GM19452 (cell line): ENCODE data around the gene ADAMTS8.
A peak's percentile ranks its signal among the peaks of the same experiment; 100 is the strongest.
"Not testable (repeated sequence)": the region's sequence is repeated elsewhere in the genome, so short reads cannot be mapped to it uniquely, and the experiment has no call there.

Experiments used
- ATAC-seq: cut with Tn5 transposase; IDR thresholded peaks from one replicate; pipeline ENCODE4 v1.9.1; 2021; ENCODE audit not compliant: unreplicated experiment

The ADAMTS8 gene

DNA sequence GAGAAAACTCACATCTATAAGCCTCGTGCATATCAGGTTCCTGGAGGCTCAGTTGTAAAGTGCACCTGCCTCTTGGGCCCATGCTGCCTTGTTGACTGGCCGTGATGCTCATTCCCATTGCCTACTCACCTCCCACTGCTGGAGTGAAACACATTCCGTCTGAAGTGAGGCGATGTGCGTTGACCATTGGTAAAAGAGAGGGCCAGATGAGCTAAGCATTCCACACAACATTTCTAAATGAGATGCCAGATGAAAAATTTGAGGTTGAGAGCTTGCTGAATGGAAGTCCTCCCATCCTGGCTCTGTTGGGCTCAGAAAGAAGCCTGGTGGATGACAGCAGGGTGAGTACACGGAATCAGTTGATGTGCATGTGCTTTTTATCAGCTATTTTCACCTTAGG, 11.5 kb upstream of the ADAMTS8 start:
- ATAC-seq, result no peak

DNA sequence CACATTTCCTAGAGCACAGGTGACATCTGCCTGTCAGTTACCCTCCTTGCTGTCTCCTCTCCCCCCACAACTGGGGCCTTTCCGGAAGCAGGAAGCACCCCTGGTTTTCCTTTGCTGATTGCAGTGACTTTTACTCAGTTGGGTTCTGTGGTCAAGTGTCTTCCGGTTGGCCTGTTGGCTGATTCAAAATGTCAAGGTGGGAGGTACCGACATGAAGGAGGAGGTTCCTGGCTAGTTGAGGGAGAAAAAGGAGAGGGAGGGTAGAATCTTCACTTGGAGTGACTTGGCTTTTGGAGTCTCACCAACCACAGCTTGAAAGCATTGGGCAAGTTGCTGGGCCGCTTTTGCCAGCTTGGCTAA, 10.7 kb upstream of the ADAMTS8 start:
- peak; percentile 39 for ATAC-seq

DNA sequence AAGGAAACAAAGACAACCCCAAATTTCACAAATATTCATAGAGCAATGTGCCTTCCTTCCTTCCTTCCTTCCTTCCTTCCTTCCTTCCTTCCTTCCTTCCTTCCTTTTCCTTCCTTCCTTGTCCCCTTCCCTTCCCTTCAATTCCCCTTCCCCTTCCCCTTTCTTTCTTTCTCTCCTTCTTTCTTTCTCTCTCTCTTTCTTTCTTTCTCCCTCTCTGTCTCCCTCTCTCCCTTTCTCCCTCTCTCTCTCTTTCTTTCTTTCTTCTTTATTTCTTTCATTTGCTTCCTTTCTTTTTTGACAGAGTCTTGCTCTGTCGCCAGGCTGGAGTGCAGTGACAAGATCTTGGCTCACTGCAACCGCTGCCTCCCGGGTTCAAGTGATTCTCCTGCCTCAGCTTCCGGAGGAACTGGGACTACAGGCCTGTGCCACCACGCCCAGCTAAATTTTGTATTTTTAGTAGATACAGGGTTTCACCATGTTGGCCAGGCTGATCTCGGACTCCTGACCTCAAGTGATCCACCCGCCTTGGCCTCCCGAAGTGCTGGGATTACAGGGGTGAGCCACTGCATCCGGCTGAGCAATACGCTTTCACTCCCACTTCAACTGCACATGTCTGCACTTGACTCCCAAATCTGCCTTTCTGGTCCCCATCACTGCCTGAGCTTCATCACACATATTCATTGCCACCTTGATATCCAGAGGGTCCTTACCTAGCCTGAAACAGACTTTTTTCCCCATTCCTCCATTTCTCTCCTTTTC, 10.2 kb upstream of the ADAMTS8 start:
- not testable (repeated sequence) for ATAC-seq

DNA sequence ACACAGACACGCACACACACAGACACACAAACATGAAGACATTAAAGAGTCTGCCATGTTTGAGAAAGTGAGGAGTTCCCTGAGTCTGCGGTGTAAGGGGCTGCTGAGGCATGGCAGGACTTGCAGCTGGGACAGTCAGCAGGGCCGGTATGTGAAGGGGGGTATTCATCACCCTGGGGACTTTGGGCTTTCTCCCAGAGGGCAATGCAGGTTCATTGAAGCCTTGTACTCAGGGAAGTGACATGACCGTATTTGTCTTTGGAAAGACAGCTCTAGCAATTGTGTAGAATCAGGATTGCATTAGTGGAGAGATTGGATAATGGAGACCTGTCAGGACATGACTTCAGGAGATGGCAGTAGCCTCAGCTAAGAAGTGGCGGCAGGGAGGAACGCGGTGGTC, 9.4 kb upstream of the ADAMTS8 start:
- no peak for ATAC-seq

DNA sequence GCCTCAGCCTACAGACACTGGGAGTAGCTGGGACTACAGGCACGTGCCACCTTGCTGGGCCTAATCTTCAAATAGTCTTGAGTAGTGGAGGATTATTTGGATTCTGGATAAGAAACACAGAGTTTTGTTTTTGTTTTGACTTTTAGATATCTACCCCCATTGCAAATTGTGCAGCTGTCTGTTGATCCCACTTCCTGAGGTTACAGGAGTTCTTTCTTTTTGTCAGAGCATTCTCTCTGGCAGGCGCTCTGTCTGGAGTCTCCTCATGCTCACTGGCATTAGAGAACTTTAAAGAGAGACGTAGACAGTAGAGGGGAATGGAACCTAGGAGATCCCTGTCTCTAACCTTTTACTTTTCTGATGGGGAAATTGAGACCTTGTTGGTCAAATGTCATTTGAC, 7.8 kb upstream of the ADAMTS8 start:
- no peak for ATAC-seq

DNA sequence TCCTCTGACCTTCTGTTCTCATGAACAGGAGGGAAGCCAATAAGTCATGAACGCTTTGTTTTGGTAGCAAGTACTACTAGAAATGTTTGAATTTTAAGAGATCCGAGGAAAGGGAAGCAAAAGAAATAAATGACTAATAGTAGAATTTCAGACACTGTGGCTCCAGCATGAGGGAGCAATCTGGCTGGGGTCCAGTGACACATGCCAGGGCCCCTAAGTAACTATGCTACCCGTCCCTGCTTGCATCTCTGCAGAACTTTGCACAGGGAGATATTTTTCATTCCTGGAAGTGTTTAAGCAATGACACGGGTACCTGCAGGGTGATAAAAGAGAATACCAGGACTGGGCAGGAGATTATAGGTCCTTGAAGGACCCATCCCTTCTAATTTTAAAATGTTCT, 7.3 kb upstream of the ADAMTS8 start:
- ATAC-seq, result no peak

DNA sequence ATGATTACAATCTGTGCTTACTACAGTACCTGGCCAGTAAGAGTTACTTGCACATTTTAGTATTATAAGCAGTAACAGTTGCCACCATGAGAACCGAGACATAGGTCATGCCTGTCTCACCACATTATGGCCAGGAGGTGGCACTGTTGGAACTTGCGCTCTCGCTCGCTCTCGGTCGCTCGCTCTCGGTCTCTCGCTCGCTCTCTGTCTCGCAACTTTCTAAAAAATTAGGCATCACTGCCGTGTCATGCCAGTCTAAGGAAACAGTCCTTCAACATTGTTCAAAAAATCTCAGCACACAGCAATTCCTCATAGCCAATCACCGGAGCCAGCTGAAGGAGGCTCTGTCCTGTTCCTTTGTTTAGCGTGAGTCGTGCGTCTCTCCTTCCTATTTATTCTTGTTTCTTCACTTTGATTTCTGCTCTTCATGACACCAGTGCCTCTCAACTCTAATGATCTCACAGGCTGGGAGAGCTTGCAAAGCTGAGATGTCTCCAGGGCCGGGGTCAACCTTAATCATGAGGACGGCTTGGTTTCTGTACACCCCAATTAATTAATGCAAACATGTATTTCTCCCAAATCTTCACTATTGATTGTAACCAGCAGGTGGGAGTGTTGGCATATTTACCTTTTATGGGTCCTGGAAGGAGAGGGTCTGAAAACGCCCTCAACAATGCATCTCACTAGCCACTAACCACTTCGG, 6.3 kb upstream of the ADAMTS8 start:
- ATAC-seq, result peak; percentile 88

DNA sequence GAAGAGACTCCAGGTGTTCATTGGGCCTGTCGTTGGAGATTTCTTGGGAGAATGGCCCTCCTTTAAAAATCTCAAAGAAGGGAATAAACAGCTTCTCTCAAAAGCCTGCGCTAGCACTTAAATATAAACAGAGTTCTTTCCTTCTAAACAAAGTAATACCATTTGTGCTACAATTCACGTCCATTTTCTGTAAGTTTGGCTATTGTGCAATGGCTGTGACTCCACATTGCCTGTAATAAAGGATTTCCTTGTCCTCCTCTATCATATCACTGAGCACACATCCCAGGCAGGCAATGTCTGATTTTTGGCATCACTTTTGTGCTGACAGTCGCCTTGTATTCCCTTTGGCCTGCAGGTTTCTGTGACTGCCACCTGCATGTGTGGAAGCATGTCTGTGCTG, 4.9 kb upstream of the ADAMTS8 start:
- no peak for ATAC-seq

DNA sequence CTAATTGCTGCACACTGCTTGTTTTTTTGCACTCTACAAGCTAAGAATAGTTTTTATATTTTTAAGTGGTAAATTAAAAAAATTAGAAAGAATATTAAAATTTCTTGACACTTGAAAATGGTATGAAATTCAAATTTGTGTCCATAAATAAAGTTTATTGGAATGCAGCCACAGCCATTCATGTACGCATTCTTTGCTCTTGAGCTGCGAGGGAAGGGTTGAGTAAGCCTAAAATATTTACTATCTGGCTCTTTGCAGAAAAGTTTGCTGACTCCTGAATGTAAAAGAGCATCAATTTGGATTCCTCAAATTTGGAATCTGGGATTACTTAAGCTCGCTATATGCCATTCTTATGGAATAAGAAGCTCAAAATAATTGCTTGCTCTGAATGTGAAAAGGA, 3.4 kb upstream of the ADAMTS8 start:
- no peak for ATAC-seq

DNA sequence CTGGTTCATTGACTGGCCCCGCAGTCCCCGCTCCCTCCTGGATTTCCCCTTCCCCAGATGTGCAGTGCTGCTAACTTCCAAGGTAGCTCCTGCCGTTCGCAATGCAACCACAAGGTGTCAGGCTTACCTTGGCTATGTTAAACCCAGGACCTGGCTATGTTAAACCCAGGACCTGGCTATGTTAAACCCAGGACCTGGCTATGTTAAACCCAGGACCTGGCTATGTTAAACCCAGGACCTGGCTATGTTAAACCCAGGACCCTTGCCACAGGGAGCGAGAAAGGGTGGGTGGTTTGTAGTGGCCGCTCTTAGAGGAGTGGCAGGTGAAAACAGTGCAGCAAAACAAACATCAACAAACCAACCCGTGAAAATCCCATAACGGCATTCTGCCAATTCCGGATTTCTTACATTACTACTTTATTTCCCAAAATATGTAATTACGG, 2.9 kb upstream of the ADAMTS8 start:
- ATAC-seq, result no peak

DNA sequence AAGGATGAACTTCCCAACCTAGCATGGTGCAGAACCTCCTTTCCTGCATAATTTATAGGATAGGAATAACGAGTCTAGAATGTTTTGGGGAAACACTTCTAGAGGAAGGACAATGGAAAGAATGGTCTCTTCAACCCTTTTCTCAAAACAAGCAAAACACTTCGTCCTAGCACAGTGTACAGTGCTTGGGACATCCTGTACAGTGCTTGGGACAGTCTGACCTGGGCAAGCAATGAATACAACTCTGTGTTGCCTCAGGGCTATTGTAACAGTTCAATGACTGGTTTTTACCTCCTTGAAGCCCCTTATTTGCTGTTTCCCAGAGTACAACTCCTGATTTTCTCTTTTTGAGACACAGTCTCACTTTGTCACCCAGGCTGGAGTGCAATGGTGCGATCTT, 1.6 kb upstream of the ADAMTS8 start:
- ATAC-seq, result no peak

DNA sequence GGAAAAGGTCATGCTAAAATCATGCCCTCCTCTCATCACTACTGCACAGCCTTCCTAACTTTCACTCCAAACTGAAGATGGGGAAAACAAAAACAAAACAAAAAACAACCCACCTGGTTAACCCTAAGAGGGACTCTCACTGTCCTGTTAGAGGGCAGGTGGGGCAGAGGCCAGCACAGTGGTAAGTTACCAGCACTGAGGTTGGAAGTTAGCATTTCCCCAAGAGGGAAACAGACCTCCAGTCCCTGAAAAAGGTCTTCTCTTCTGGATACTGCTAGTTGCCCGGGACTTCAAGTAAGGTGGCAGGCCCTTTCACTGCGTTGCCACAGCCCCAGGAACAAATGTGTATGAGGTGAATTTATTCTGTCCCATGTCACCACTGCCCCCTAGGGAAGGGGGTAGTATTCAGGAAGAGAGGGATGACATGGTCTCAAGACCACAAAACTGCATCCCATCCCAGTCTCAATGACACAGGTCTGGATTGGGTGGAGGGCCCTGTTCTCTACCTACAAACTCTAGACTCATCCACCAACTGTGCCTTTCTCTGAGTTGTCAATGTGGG, 792 bp upstream of the ADAMTS8 start:
- ATAC-seq, result no peak

DNA sequence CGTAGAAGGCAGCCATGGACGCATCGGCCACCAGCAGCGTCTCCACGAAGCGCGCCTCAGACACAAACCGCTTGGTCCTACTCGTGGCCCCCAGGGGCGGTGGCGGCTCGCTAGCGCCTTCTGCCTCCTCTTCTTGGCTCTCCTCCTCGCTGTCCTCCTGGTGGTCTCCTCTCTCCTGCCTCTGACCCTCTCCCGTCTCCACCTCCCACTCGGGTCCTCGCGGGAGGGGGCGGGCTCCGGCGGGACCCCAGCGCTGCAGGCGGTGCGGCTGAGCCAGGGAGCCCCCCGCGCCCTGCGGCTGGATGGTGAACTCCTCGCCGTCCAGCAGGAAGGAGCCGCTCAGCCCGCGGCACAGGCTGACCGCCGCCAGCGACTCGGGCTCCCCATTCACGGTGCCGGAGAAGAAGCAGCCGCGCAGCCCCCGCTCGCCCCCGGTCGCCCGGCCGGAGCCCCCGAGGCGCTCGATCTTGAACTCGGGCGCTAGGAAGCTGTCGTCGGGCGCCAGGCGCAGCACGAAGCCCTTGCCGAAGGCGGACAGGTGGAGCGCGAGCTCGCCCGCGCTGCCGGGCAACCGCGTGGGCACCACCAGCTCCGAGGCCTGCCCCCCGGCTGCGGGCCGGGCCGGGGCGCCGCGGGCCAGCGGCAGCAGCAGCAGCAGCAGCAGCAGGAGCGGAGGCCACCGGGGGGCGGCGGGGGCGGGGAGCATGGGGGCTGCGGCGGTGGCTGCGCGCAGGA, 661 bp downstream of the ADAMTS8 start:
- no peak for ATAC-seq

DNA sequence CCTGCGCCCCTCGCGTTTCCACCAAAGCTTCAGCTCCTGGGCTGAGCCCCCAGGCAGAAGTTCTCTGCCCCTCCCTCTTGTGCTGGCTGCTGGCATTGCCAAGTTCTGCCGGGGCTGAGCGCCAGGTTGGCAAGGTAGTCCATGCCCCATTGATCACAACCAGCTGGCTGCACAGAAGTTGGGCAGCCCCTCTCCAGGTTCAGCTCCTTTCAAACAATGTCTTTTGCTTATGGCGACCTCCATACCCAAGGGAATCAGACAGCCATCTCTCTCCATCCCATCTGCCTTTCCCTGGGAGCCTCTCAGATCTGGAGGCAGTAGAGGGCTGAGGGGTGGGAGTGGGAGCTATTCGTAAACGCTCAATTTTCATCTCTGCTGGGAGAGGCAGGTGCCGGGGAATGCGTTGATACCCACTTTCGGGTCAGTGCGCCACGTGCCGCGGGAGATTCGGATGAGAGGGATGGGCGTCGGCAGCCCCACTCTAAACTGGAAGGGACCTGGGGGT, 1.5 kb downstream of the ADAMTS8 start:
- ATAC-seq, result no peak

DNA sequence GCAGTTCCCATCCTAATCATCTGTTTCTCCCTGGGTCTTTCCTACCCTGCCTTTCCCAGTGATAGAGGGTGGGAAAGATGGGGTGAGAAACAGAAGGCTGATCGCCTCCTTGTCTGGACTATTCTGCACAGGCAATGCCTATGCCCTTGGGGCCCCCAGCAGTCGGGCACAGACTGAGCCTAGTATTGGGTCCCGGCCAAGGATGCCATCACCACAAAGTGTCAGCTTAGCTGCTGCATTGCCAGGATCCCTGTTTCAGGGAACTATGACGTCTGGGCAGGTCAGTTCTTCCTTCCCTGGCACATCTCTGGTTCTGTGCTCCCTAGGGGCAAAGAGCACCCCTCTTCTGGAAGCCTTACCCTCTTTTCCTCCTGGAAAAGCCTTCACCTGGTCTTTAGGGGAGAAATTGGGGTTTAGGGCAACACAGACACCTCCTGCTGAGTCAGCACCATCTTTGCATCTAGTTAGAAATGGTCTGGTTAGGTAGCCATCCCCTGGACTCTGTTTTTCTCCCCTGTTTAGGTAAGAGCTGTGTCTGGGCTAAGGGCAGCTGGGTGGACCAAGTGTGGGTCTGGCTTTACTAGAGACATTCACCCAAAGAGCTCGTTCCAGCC, 2.1 kb downstream of the ADAMTS8 start:
- no peak for ATAC-seq

DNA sequence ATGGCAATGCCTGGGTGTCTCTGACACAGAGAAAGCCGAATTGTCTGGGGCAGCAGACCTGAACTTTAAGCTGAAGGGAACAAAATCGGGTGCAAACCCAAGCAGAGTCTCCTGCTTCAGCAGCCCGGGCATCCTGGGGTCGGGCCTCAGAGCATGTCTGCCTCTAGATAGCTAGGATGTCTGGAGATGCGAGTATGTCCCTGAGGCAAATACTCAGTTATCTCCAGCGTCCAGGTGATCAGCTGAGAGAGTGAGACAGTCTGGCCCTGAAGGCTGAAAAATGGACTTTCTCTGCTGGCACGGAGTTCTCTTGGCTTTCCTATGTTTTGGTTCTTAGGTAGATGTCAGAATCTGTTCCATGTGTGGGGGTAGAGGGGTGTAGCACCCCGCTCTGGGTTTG, 3.3 kb downstream of the ADAMTS8 start:
- no peak for ATAC-seq

DNA sequence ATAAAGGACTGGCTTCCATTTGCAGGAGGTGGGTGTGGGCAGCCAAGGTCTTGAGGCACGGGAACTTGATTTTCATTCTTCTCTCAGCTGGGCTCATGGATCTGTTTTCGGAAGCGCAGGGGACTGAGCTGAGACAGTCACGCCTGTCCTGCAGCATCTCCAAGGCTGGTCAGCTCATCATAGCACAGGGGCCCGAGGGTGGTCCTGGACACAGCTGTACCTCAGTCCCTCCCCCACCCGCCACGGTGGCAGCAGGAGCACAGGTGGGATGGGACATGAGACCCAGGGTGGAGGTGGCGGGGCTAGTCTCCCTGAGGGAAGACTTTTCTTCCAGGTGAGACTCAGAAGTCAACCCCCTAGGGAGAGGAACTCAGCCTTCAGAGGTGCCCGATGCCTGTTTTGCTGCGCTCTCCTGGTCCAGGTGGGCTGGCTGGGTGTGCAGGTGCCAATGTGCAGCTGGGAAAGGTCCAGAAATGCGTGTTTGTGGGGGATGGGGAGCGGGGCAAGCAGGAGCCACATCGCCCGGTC, 3.7 kb downstream of the ADAMTS8 start:
- no peak for ATAC-seq

DNA sequence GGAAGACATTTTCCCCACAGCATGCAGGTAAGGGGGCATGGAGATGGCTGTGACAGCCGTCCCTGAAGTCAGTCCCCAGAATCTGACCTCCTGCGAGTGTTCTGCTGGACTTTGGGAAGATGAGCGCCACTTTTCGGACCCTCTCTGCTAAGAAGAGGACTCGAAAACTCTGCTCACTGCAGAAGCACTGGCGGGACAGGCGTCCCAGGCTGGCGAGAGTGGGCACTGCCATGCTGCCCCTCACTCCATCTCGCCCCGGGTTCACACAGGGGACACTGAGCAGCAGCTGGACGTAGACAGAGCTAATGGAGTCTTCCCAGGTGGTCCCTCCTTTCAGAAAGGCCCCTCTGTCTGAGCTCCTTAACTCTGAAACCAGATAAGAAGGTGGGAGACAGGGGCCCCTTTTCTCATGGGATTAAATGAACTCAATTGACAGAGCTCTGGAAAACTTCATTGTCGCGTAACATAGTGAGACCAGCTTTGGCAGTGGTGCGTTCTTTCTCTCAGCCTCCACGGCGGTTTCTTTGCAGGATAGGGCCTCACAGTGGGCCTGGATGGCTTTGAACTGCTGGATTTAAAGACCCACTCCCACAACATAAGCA, 4.8 kb downstream of the ADAMTS8 start:
- no peak for ATAC-seq

DNA sequence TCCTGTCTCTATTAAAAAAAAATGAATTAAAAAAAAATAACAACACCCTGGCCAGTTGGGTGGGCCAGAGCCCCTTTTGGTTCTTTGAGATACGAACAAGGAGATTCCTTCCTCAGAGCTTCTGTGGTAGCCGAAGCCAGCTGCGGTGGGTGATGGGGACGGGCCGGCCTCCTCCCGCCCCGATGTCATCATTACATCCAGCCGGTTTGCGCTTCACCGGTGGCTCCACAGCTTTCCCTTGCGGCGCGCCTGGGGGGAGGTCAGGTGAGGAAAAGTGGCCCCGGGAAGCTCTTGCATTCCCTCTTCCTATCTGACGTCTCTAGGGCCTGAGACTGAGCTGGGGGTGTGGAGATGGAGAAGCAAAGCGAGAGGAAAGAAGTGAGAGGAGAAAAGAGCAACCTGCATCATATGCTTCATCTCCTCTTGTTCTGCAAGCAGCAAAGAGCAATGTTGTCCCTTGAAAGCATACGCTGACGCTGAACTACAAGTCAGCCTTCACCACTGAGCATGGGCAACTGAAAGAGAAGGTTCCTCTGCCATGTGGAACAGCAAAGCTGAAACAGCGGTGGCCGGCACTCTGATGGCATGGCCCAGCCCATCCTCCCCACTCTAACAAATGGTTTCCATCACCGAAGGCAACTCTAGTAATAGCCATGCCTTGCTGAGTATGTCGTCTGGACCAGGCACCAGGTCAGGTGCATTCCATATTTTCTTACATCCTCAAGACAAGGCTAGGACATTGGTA, 6.0 kb downstream of the ADAMTS8 start:
- no peak for ATAC-seq

DNA sequence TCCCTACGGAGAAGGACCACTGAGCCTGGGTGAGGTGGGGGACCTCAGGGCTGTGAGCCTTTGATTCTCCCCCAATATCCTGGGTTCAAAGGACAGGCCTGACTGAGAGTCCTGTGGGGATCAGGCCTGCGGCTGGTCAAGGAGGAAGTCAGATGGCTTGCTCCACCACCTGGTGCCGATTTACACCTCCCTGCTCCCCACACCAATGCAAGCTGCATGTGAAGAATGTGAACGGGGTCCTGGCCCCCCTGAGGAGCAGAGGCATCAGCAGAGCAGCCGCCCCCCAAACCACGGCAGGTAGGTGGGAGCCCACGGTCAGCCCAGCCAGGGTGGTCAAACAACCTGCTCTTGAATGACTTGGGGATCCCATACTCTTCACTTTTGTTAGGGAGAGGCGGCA, 6.7 kb downstream of the ADAMTS8 start:
- ATAC-seq, result no peak
